PC-9 (cell line): ENCODE results near the gene CEP131.

Source experiments
- EZH2 ChIP-seq: fragments of 200-600 bp; sonication (generic); IDR thresholded peaks from 2 replicates; pipeline ENCODE4 v1.8.0; 2017; ENCODE audit warnings: antibody characterized with exemption, low read depth
- TF ChIP-seq, protein P1 (sequence below): fragments of 200-600 bp; sonication (generic); conservative IDR thresholded peaks from 2 replicates; pipeline ENCODE4 v1.6.1; 2017; ENCODE audit warnings: mixed run types, antibody characterized with exemption, mild to moderate bottlenecking, moderate library complexity

DNA sequence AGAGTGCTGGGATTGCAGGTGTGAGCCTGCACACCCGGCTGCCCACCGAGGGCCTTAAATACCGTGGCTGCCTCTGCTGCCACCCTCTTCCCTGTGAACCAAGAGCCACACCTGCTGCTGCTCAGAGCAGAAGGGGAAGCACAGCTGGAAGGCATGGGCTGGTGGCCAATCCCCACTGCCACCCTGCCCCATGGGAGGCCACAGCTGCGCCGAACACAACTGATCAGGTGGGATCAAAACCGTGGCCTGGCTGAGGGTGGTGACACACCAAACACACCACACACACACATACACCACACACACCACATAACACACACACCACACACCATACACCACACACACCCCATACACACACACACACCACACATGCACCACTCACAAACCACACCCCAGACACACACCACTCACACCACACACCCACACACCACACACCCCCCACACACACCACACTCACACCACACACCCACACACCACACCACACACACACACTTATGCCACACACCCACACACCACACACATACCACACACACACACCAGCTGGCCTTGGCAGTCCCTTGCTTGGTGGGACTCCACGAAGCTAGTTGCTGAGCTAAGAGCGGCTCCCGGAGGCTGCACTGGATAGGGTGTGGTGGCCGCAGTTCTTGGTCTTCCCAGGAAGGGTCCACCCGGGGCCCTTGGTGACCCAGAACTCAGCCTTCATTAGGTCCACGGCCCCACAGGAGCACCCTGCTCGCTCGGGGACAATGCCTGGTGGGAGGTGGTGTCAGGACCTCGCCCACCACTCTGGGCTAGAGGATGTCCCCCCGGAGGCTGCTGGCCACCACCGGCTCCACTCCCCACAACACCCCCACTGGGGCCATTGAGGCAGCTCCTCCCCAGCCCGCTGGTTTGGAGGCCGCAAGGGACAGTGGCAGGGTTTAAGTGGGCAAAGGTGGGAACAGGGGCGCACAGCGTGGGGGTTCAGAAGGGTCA, 14.9 kb downstream of the CEP131 start:
- TF ChIP-seq, protein P1, sequence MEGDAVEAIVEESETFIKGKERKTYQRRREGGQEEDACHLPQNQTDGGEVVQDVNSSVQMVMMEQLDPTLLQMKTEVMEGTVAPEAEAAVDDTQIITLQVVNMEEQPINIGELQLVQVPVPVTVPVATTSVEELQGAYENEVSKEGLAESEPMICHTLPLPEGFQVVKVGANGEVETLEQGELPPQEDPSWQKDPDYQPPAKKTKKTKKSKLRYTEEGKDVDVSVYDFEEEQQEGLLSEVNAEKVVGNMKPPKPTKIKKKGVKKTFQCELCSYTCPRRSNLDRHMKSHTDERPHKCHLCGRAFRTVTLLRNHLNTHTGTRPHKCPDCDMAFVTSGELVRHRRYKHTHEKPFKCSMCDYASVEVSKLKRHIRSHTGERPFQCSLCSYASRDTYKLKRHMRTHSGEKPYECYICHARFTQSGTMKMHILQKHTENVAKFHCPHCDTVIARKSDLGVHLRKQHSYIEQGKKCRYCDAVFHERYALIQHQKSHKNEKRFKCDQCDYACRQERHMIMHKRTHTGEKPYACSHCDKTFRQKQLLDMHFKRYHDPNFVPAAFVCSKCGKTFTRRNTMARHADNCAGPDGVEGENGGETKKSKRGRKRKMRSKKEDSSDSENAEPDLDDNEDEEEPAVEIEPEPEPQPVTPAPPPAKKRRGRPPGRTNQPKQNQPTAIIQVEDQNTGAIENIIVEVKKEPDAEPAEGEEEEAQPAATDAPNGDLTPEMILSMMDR, result no peak
- no peak for TF ChIP-seq EZH2
